GM10266 (cell line): ENCODE measurements around the gene ATXN1.

Experiments
- DNase-seq: peaks from one replicate; pipeline ENCODE4 v3.0.0; 2012; ENCODE audit errors: extremely low spot score
- TF ChIP-seq, protein P1 (sequence below): IDR thresholded peaks from 2 replicates; pipeline ENCODE4 v1.5.1; 2012; ENCODE audit warnings: mild to moderate bottlenecking, low read depth; ENCODE audit not compliant: control insufficient read depth, insufficient read depth; ENCODE audit errors: missing control alignments

ATXN1 gene

DNA sequence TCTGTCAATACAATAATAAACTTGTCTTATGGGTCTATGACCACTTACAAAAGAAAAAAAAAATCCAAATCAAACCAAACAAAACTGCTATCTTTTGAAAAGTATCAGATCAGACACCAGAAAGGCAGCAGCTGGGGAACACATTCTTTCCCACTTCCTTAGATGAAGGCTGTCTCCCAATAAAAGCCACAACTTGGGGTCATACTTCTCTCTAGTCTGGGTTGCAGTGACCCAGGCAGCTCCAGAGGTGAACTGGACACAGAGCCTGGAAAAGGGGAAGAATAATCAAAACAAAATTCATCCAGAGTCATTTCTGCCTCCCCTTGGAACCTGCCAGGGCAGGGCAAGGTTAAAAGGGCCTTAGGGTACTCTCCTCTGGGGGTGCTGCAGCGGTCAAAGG, 19.1 kb downstream of the ATXN1 start:
- TF ChIP-seq, protein P1, sequence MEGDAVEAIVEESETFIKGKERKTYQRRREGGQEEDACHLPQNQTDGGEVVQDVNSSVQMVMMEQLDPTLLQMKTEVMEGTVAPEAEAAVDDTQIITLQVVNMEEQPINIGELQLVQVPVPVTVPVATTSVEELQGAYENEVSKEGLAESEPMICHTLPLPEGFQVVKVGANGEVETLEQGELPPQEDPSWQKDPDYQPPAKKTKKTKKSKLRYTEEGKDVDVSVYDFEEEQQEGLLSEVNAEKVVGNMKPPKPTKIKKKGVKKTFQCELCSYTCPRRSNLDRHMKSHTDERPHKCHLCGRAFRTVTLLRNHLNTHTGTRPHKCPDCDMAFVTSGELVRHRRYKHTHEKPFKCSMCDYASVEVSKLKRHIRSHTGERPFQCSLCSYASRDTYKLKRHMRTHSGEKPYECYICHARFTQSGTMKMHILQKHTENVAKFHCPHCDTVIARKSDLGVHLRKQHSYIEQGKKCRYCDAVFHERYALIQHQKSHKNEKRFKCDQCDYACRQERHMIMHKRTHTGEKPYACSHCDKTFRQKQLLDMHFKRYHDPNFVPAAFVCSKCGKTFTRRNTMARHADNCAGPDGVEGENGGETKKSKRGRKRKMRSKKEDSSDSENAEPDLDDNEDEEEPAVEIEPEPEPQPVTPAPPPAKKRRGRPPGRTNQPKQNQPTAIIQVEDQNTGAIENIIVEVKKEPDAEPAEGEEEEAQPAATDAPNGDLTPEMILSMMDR, result no peak
- DNase-seq, result no peak

DNA sequence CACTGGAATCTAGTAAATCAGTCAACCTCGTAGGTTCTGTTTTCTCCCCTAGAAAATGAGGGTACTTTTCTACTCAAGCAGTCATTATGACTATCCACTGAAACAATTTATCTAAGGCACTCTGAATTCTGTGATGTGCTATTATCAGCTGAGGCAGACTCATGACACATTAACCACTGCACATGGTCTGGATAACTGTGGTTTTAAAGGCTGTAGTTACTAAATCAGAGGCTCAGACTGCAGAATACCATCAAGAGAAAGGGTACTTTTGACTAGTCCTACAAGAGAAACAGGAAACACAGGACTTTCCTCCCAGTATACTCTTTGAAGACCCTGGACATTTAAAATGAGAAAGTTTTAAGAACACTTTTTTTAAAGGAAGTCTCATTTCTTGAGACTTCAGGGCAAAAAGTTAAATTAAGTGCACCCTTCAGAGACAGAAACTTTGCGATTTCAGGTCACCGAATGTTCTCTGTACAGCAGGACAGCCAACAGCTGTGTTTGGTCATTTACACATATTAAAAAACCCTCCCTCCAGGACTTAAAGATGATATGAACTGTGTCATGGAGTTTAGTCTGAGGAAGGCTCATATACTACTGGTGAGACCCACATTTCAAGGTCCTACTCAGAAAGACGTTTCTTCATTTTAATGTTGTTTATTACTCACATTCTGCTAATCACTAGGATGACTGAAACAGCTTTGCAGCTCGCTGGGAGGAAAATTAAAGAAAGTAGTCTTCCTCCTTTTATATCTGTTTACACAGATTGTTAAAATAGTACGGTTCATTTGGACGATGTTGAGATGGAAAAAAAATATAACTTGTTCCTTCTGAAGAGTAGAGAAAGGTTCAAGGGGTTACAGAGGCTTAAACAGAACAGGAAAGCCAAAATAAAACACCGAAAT, 19.9 kb downstream of the ATXN1 start:
- DNase-seq, result peak; percentile 22

DNA sequence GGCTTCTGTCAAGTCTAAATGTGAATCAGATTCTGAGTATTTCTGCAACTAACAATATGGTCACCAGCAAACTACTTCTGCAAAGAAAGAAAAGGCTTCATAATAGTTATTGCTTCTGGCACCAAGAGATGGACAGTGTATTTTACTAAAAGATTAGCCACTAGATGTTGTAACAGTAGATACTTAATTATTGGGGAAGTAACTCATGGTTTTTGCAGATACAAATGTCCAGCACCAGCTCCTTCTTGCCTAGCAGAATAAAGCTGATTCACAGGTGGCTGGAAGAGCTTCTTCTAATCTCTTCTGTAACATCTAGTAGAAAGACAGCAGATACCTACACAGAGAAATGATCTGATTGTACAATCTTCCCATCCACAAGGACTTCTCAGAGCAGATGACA, 21.2 kb downstream of the ATXN1 start:
- DNase-seq, result no peak
- TF ChIP-seq, protein P1, result no peak

More for the DNA sequence above, 19.9 kb downstream of the ATXN1 start:
- TF ChIP-seq, protein P1, result no peak

DNA sequence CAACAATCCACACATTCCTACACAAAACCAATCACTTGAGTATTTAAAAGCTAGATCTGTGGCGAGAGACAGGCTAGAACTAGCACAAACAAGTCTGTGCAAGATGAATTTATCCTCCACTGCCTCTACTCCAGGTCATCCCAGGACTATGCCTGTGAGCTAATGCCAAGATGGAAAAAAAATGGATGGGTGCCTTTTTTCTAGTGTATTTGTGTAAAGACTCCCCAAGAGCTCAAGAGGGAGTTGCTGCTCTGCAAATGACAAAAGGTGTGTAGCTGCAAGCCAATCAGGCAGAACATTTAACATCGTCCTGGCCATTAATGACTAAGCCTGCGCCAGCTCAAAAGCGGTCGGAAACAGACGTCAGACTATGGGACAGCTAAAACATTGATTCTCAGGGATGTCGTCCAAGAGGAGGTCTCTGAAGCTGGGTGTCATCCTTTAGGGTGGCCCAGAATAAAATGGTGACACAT, 21.9 kb downstream of the ATXN1 start:
- TF ChIP-seq, protein P1, result no peak
- DNase-seq, result no peak

DNA sequence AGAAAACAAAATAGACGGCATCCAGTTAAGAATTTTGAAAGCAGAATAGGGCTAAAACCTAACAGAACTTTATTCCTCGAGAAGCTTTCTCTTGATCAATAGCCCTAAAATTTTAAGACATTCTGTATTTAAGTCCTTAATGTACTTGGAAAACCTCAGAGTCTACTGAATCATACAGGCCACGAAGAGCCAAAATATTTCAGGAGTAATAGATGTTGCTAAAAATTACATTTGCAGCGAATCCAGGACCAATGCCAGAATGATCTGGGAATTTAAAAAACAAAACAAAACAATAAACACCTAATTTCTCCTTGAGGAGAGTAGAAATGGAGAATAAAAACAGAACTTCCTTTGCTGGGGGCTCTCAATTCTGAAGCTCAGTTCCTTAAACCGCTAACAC, 23.3 kb downstream of the ATXN1 start:
- no peak for DNase-seq
- TF ChIP-seq, protein P1, result no peak

DNA sequence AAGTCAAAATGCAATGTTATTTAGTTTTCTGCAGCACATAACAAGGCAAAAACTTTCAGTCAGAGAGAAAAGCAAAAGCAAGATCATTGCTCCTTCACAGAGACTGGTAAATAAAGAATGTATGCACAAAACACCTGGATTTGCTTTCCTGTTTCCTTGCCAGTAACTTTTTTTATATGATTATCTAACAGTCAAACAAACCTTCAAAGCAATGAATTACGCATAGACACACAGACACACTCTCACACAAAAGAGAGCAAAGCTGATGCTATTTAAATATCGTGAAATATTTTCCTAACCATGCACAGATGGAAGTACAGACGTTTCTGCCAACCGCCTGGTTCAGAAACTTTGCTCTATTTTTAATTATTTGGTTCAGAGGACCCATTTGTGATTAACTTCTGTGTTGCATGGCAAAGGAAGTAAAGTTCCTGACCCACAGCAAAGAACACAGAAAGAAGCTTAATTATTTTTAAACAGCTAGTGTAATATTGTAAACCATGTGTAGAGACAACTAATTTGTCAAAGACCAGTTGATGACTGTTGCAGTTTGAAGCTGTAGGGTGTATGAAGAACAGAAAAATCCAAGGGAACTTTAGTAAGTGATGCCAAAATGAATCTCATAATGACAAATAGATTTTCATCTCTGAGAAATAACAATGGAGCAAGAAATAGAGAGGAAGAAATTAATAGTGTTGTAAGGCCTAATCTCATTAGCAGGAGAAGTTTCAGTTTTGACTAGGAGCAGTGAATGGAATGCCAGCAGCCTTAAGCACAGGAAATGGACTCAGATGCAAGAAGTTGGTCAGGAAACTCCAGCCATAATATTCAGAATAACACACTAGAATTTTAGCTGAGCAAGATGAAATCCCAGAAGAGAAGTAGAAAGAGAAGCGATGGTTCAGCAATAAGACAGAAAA, 24.1 kb downstream of the ATXN1 start:
- DNase-seq, result no peak

More for the DNA sequence above, 24.1 kb downstream of the ATXN1 start:
- TF ChIP-seq, protein P1, result no peak
